Epithelial cell of prostate (primary cell): ENCODE measurements around the gene COX7B.
A peak's percentile ranks its signal among the peaks of the same experiment; 100 is the strongest.
"Not testable (repeated sequence)": the region's sequence is repeated elsewhere in the genome, so short reads cannot be mapped to it uniquely, and the experiment has no call there.

Experiments used
- DNase-seq: peaks from one replicate; pipeline ENCODE4 v3.0.0-alpha.2; 2011; ENCODE audit warnings: low read depth, low spot score
- H3K27ac ChIP-seq: fragments of 450-650 bp; 2 replicates; pipeline ENCODE4 v1.5.1; 2017; ENCODE audit warnings: mild to moderate bottlenecking

The COX7B gene, protein sequence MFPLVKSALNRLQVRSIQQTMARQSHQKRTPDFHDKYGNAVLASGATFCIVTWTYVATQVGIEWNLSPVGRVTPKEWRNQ

DNA sequence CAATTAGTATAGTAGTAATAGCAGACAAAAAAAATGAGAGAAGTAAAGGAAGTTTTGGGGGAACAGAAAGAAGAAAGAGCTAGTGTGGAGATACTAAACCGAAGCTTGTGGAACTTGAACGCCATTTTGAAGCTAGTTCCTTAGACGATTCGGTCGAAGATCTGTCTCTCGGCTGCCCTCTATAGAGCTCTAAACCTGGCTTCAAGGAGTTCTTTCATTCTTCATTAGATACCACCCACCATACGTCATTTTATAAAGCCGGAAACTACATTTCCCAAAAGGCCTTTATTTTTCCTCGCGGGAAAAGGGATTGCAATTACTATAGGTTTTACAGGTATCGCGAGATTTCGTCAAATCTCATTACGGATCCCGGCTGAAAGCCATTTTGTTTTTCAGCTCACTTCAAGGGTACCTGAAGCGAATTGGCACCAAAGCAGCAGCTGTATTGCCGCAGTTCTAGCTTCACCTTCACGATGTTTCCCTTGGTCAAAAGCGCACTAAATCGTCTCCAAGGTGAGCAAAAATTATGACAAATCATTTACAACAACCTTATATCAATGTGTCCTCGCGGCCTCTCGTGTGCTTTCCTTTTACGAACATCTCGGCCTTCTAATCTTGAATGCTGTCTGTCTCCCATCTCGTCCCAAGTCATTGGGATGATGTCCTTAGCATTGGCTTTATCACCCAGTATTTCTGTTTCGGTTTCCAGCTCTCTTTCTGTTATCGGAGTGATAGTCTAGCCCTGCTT is at the start of gene COX7B:
COX7B (plus strand) TSS at position 388 of the 748 bp plus-strand sequence; CDS start at position 474, 86 bp downstream.
- peak within 1 kb of the TSS; percentile 81 for H3K27ac ChIP-seq
- DNase-seq = peak; percentile 74

DNA sequence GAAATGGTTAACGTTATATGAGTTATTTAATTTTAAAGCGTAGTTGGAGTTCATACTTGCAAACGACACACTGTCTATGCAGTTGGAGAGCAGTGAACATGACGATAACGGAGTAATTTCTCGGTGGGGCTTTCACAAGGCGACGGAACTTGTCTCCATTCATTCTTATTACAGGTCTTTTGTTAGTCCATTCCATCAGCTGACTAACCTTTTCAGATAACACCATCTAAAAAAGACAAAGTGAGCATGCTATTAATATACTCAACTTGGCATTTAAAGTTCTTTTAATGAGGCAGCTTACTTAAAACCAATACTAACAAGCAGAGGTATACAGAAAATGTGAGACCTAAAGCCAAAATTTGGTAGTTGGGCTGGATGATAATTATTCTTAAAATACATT is 23.9 kb upstream of the COX7B start:
- H3K27ac ChIP-seq = no peak overlapping the region
- DNase-seq = no peak

DNA sequence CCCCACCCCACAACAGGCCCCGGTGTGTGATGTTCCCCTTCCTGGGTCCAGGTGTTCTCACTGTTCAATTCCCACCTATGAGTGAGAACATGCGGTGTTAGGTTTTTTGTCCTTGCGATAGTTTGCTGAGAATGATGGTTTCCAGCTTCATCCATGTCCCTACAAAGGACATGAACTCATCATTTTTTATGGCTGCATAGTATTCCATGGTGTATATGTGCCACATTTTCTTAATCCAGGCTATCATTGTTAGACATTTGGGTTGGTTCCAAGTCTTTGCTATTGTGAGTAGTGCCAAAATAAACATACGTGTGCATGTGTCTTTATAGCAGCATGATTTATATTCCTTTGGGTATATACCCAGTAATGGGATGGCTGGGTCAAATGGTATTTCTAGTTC is 17.9 kb upstream of the COX7B start:
- DNase-seq, H3K27ac ChIP-seq: not testable (repeated sequence)

DNA sequence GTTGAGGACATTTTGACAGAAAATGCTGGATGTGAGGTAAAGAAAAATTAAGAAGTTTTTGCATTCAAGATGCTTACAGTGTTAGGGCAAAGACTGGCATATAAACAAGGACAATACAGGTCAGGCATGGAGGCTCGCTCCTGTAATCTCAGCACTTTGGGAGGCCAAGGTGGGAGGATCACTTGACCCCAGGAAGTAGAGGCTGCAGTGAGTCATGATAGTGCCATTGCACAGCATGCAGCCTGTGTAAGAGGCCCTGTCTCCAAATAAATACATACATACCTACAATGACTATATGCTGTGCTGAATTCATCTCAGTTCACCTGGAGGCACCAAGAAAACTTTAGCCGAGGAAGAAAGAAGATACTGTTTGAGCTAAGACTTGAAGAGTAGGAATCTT is 6.4 kb upstream of the COX7B start:
- H3K27ac ChIP-seq = no peak overlapping the region
- no peak for DNase-seq

DNA sequence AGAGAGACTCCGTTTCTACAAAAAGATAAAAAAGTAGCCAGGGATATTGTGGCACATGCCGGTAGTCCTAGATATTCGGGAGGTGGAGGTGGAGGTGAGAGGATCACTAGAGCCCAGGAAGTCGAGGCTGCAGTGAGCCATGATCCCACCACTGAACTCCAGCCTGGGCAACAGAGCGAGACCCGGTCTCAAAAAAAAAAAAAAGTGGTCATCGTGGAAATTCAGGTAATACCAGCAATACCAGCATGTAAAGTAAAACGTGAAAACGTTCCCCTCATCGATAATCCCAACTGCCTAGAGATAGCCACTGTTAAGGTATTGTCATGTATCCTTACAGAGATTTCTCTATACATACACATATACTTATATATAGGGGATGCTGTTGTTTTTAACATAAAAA is 5.6 kb upstream of the COX7B start:
- DNase-seq = no peak
- no peak overlapping the region for H3K27ac ChIP-seq

DNA sequence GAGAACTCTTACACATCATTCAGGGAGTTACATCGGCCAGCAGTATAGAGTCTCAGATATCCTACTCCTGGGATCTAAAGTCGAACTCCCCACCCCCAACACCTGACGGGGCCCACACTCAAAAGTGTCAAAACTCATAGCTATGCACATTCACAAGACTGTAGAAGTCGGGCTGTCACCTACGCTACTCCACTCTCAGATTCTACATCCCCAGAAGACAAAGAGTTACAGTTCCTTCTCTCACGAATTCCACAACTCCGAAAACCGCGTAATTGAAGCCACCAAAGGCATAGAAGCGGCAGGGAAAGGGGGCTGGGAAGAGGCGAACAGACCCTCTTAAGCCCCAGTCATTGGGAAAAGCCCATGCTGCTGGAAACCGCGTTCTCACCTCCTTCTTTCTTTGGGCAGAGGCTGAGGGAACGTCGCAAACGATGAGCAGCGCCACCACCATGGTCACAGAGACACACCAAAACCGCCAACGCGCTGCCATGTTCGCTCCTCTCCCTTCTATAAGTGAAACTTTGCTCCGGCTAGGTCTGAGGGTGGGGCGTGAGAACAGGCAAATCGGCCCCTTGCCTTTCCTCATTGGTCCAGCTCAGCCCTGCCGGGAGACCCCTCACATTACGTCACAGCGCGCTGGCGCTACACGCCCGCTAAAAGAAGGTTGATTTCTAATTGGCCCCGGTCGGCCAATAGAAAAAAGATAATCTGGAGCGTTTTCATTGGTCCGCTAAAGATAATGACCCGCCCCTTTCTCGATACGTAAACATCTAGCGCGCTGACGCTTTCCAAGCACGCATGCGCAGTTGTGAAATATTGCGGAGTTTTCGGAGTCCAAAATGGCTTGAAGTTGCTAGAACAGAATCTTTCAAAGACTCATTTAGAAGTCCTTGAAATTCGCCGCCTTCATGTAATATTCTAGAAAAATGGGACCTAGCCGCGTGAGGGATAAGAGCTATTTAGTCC is 4.1 kb upstream of the COX7B start, which contains the start of gene MAGT1:
MAGT1 (minus strand) TSS at position 515 of the 966 bp plus-strand sequence; CDS start at position 490, 25 bp downstream.
- H3K27ac ChIP-seq = peak within 1 kb of the TSS; percentile 78
- DNase-seq = peak; percentile 82

DNA sequence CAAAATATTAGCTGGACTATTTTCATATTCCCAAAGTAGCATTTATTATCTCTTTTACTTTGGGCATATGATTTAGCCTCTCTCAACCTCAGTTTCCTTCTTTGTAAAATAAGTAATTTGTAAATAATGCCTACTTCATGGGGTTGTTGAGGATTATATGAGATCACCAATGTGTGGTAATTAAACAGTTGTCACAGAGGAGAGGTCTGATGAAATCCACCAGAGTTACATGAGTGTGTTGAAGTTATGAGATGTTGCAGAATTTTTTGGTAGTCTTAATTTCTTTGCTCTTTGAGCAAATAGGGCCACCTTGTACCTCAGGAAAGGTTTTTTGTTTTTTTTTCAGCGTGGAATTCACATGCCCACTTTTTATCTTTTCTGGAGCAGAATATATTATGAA is 1.4 kb downstream of the COX7B start:
- H3K27ac ChIP-seq = peak overlapping the region; percentile 81
- DNase-seq = no peak

DNA sequence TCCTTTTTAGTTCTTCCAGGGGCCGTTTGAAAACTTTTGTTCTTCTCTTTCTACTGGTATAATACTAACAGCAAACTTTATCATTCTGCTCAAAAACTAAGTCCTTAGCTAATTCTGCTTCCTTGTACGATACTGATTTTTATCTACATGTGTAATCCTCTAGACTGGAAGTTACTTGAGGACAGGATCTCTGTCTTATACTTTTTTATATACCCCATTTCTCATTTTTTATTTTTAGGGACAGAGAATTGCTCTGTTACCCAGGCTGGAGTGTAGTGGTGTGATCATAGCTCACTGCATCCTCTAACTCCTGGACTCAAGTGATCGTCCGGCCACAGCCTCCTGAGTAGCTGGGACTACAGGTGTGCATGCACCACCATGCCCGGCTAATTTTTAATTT is 2.2 kb downstream of the COX7B start:
- no peak overlapping the region for H3K27ac ChIP-seq
- no peak for DNase-seq

DNA sequence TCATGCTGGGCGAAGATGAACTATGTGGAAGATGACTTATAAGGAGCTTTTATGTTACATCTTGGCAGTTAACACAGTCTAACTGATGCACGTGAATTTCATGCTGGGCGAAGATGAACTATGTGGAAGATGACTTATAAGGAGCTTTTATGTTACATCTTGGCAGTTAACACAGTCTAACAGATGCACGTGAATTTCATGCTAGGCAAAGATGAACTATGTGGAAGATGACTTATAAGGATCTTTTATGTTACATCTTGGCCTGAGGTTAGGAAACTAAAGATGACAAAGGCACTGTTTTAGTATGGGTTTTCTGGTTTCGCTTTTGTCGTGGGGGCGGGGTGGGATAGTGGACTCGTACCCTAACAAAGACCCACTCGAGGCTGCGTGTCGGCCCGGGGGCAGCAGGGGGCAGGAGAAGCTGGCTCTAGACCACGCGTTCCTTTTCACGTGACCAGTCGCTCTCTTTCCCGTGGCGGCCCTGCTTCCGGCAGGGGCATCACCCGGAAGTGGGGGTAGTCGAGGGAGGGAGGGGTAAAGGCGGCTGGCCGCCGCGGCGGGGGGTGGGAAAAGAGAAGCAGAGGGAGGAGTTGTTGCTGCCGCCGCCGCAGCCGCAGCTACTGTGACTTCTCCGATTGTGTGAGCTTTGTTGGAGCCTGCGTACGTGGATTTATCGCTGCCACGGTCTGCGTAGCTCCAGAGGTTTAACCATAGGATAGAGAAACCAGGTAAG is 11.0 kb downstream of the COX7B start, which contains the start of gene ATP7A:
ATP7A (plus strand) TSS at position 586 of the 733 bp plus-strand sequence. CDS start 60,949 bp downstream, outside the sequence.
- peak; percentile 22 for DNase-seq
- H3K27ac ChIP-seq = peak within 1 kb of the TSS; percentile 57

DNA sequence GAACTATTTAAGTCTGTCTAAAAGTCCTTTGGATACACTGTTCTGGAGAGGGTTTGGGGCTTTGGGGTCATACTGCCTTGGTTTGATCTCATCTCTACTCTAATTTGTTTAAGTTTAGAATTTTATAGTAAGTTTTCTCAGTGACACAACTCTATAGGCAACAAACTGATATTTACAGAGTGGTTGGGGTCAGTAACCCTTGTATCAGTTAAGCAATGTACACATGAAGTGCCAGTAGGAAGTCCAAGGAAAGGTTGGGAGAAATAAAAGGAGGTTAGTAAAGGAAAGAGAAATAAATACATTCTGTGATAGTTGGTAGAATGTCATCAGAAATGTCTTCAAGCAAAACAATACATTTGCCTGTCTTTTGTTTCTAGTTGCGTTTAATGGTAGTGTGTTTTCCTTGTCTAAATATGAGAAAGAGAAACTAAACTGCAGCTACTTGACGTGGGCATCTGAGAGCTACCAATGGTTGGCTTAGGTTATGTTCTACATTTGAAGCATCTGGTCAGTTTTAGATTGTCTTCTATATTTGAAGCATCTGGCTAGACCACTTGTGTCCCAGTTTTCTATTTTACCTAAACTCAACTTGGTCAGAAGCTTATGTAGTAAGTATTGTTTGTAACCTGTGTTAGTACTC is 18.1 kb downstream of the COX7B start:
- no peak for DNase-seq
- no peak overlapping the region for H3K27ac ChIP-seq

DNA sequence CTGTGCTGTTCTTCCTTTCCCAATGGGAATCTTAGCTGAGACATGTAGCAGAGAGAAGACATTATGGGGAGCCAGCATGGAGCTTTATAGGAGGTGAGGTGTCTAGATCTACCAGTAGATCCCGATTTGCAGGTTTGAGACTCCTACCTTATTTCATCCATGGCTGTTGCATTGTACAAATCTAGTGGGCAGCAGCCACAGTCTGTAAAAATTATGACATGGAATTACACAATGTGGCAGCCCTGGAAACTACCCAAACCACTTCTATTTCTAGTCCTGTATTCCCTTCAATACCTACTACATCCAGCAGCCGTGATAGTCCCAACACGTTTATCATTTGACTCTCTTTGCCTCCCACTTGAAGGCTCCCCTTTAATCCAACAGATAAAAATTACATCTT is 19.3 kb downstream of the COX7B start:
- DNase-seq = no peak
- H3K27ac ChIP-seq = no peak overlapping the region

DNA sequence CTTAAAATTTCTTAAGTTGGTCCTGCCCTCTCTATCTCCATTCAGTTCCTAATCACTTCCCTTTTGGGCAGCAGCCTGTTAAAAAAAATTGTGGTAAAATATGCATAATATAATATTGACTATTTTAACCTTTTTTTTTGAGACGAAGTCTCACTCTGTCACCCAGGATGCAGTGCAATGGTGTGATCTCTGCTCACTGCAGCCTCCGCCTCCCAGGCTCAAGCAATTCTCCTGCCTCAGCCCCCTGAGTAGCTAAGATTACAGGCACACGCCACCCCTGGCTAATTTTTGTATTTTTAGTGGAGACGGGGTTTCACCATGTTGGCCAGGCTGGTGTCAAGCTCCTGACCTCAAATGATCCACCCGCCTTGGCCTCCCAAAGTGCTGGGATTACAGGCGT is 20.1 kb downstream of the COX7B start:
- not testable (repeated sequence) for H3K27ac ChIP-seq, DNase-seq

DNA sequence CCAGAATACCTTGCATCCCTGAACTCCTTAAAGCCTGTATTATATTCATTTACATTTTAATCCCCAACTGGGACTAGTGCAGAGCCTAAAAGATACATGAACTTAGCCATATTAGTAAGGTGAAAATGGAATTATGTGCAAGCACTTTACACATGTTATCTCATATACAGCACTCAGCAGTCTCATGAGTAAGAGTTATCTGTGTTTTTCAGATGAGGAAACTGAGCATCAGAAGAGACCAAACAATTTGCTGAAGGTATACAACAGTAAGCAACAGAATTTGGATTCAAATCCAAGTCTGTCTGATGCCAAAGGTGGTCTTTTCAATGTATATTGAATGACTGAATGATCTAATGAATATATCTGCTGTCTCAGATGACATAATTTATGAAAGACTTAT is 23.5 kb downstream of the COX7B start:
- no peak overlapping the region for H3K27ac ChIP-seq
- no peak for DNase-seq

DNA sequence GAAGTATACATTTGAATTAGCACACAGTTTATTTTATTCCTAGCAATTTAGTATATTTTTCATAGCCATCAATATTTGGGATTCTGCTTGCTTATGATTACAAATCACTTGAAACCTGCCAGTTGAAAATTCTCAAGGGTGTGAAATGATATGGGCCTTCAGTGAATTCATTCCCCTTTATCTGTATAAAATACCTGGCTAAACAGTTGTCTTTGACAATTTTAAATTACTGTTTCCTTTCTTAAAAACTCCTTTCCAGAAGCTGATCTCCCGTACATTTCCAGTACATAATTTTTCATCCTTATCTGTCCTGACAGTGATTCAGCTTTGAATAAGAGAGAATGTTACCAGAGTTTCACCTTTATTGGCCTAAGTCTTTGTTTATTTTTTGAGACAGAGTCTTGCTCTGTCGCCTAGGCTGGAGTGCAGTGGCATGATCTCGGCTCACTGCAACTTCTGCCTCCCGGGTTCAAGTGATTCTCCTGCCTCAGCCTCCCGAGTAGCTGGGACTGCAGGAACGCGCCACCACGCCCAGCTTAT is 25.1 kb downstream of the COX7B start:
- no peak overlapping the region for H3K27ac ChIP-seq
- no peak for DNase-seq

DNA sequence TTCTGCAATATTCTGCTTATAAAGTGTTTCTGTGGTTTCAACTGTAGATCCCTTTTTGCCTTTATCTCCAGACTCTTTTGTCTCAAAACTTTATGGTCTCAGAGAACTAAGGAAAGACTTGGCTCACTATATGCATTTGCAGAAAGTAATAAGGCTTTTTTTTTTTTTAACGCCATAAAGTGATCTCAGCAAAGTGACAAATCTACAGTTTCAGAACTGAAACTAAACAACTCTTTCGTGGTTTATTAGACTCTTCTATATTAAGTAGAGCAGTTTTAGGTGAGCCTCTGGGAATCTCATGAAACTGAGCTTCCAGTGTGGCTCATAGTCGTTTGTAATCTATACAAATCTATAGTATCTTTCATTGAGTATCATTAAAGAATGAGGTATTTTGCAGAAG is 26.5 kb downstream of the COX7B start:
- DNase-seq = no peak
- no peak overlapping the region for H3K27ac ChIP-seq

DNA sequence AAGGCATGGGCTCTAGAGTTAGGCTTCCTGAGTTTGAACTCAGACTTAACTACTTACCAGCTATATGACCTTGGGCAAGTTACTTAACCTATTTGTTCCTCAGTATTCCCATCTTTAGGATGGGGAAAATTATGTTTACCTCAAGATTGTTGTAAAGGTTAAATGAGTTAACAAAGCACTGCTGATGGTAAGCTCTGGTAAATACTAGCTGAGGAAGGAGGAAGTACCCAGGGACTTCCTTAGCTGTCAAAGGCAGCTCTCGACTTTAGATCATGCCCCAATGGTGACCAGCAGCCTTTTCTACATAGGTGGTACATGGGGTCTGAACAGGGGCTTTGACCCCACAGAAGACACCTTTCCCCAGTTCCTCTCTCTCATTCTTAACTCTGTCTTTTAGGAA is 31.3 kb downstream of the COX7B start:
- no peak overlapping the region for H3K27ac ChIP-seq
- DNase-seq = no peak

DNA sequence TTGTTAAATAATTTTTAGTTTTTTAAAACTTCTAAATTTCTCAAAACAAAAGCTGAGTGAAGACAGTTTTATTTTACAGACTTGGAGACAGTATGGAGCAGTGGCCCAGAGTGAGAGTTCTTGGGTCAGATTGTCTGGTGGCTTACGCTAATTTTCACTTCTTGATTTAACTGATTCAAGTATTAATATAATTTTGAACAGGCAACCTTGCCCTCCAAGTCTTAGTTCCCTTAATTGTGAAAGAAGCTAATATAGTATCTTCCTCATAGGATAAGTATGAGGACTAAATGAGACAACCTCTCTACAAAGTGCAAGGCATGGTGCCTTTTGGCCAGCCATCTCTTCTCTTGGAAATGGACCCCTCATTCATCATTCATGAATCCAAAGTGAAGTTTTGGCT is 36.6 kb downstream of the COX7B start:
- no peak for DNase-seq
- H3K27ac ChIP-seq = no peak overlapping the region

DNA sequence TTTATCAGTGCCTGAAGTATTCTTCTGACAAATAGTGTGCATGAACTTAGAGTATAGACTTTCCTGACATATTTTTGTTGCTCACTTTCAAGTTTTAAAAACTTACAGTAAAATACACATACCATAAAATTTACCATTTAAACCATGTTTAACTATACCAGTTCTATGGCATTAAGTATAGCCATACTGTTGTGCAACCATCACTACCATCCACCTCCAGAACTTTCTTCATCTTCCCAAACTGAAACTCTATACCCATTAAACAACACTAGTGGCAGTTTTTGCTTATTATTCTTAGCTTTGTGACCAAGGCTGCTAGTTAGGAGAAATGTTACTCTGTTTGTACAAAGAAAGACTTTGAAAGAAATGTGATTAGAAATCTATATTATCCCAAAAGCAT is 37.0 kb downstream of the COX7B start:
- no peak overlapping the region for H3K27ac ChIP-seq
- no peak for DNase-seq

DNA sequence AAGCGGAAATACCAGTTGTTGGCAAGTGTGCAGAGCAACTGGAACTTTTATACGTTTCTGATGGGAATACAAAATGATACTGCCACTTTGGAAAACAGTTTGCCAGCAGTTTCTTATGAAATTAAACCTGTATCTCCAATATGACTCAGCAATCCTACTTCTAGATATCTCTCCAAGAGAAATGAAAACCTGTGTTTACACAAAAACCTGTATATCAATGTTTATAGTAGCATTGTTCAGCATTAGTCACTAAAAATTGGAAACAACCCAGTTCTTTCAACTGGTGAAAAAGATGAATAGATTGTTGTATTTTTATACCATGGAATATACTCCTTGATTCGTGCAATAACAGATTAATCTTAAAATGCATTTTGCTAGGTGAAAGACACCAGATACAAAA is 38.0 kb downstream of the COX7B start:
- DNase-seq = peak; percentile 20
- H3K27ac ChIP-seq = no peak overlapping the region
